HepG2 (cell line): ENCODE data around the gene TSTD1. TPM values are rescaled to one million over a fixed set of nuclear protein-coding genes. Genes with fewer than 3 reads are reported as not detected.
A peak's percentile ranks its signal among the peaks of the same experiment; 100 is the strongest.

ENCODE experiments used
- ATAC-seq: fragments of 200-7000 bp; cut with Tn5 transposase; 3 replicates; pipeline ENCODE4 v1.9.1; 2020; ENCODE audit warnings: mild to moderate bottlenecking, moderate library complexity
- BruUV-seq: library from RNA; stranded (reverse); fragments of 400-500 nt; replicated peaks from 2 replicates; lab custom pipeline; 2021; lab: Mats Ljungman, UMichigan
- CTCF ChIA-PET: fragments of 300-600 bp; formaldehyde crosslinking; extraction: SDS; loops from one replicate; lab custom pipeline; 2021; ENCODE audit warnings: low total read pairs, inconsistent platforms, low intra/inter-chr PET ratio; lab: Yijun Ruan, JAX
- POLR2A ChIA-PET: fragments of 350-600 bp; sonication (Branson Sonifier 250); formaldehyde crosslinking; loops from one replicate; lab custom pipeline; 2020; ENCODE audit warnings: antibody characterized with exemption, inconsistent platforms; lab: Yijun Ruan, JAX
- DNase-seq: peaks from one replicate; pipeline ENCODE4 v3.0.0-alpha.2; 2015; ENCODE audit warnings: low spot score
- FAIRE-seq: peaks from 3 replicates; lab custom pipeline; 2011; peaks lifted over from hg19 to GRCh38; lab: Jason Lieb, UNC
- H2AFZ ChIP-seq: one replicate; pipeline ENCODE4 v1.6.1; 2011; ENCODE audit warnings: low read length, inconsistent platforms
- H3K27ac ChIP-seq: fragments of 300-600 bp; 3 replicates; pipeline ENCODE4 v1.8.0; 2011; ENCODE audit warnings: mixed run types, mild to moderate bottlenecking, mixed read lengths, low read length, inconsistent platforms; ENCODE audit not compliant: insufficient read depth; ENCODE audit errors: extremely low read length
- H3K27me3 ChIP-seq, 2 experiments: fragments of 200-600 bp in 1 of 2; 2 replicates in 1 of 2; 3 replicates in 1 of 2; pipeline versions ENCODE4 v1.6.0 to v1.8.0; 2011; ENCODE audit warnings: low read length in 2 of 2, mild to moderate bottlenecking in 2 of 2, moderate library complexity in 2 of 2, inconsistent platforms in 1 of 2; ENCODE audit not compliant: insufficient read depth in 2 of 2, control insufficient read depth in 1 of 2
- H3K36me3 ChIP-seq, 2 experiments: fragments of 200-600 bp in 1 of 2; replicated peaks in 1 of 2; 2 replicates in 1 of 2; 3 replicates in 1 of 2; pipeline versions ENCODE4 v1.5.1 to v1.8.0; 2011; ENCODE audit warnings: low read length in 2 of 2, inconsistent platforms in 1 of 2; ENCODE audit not compliant: insufficient read depth in 2 of 2, control insufficient read depth in 1 of 2
- H3K4me1 ChIP-seq: 2 replicates; pipeline ENCODE4 v1.5.1; 2012; ENCODE audit warnings: low read length, inconsistent platforms; ENCODE audit not compliant: insufficient read depth
- H3K4me2 ChIP-seq: 2 replicates; pipeline ENCODE4 v1.6.0; 2011; ENCODE audit warnings: low read depth, low read length, inconsistent platforms
- H3K4me3 ChIP-seq, 3 experiments: fragments of 200-600 bp in 1 of 3; sonication (generic), shearing (Covaris generic) in 1 of 3; replicated peaks in 1 of 3; 2 replicates each; pipeline ENCODE4 v1.5.1; 2011 to 2016; ENCODE audit warnings: low read length in 3 of 3, inconsistent platforms in 2 of 3, low read depth in 2 of 3, mild to moderate bottlenecking in 2 of 3, control low read depth in 1 of 3, mixed read lengths in 1 of 3; ENCODE audit not compliant: insufficient read depth in 1 of 3
- H3K79me2 ChIP-seq: one replicate; pipeline ENCODE4 v1.6.1; 2011; ENCODE audit warnings: low read length, inconsistent platforms; ENCODE audit not compliant: insufficient read depth
- H3K9ac ChIP-seq: 2 replicates; pipeline ENCODE4 v1.6.0; 2011; ENCODE audit warnings: mild to moderate bottlenecking, low read depth, low read length, inconsistent platforms; ENCODE audit not compliant: insufficient read depth
- H3K9me3 ChIP-seq: 2 replicates; pipeline ENCODE4 v1.5.1; 2012; ENCODE audit warnings: mild to moderate bottlenecking, low read length
- H4K20me1 ChIP-seq: 2 replicates; pipeline ENCODE4 v1.6.0; 2011; ENCODE audit warnings: inconsistent platforms, mild to moderate bottlenecking, low read length, moderate library complexity; ENCODE audit not compliant: insufficient read depth
- CBX2 ChIP-seq, 2 experiments: fragments of 200-600 bp in 1 of 2; sonication (generic); formaldehyde crosslinking in 1 of 2; IDR thresholded peaks; 2 replicates each; pipeline versions ENCODE4 v1.7.0 to v1.8.1; 2018 to 2022; ENCODE audit warnings: low read depth in 2 of 2, low read length in 1 of 2, mild to moderate bottlenecking in 1 of 2, missing genetic modification reagents in 1 of 2
- FOXK1 ChIP-seq: sonication (generic); formaldehyde crosslinking; IDR thresholded peaks from 2 replicates; pipeline ENCODE4 v1.4.0; 2020; ENCODE audit warnings: low read depth, missing genetic modification reagents, borderline replicate concordance
- MIER3 ChIP-seq: IDR thresholded peaks from 2 replicates; pipeline ENCODE4 v1.6.1; 2016; ENCODE audit warnings: missing compliant biosample characterization, borderline replicate concordance
- NR2F6 ChIP-seq, 2 experiments: IDR thresholded peaks; 2 replicates each; pipeline ENCODE4 v1.6.1; 2016; ENCODE audit warnings: antibody characterized with exemption in 1 of 2, mild to moderate bottlenecking in 1 of 2
- RARA ChIP-seq: IDR thresholded peaks from 2 replicates; pipeline ENCODE4 v1.6.1; 2016; ENCODE audit warnings: missing genetic modification reagents, missing compliant biosample characterization
- RXRA ChIP-seq: sonication (generic); formaldehyde crosslinking; IDR thresholded peaks from 2 replicates; pipeline ENCODE4 v1.5.1; 2020; ENCODE audit warnings: missing genetic modification reagents
- TEAD2 ChIP-seq: sonication (generic); formaldehyde crosslinking; IDR thresholded peaks from 2 replicates; pipeline ENCODE4 v1.9.0; 2021; ENCODE audit warnings: missing genetic modification reagents
- ZNF281 ChIP-seq: sonication (generic); formaldehyde crosslinking; IDR thresholded peaks from 2 replicates; pipeline ENCODE4 v1.4.0; 2020; ENCODE audit warnings: missing genetic modification reagents, borderline replicate concordance
- WGBS: methylation state at CpG from one replicate; pipeline ENCODE4 v1.1.6; 2017; ENCODE audit warnings: low lambda C conversion rate; 5-methylcytosine and 5-hydroxymethylcytosine counted together
- in situ Hi-C: cut with HindIII; loops from 2 replicates; pipeline ENCODE4 v1.10.0; 2017; ENCODE audit warnings: low pct_unique_long_range_greater_than_20kb; ENCODE audit not compliant: extremely low pct_ligation_motif_present
- intact Hi-C: fragments of 100-400 bp; cut with micrococcal nuclease; formaldehyde crosslinking; loops from one replicate; pipeline ENCODE4 v1.10.0; 2022; ENCODE audit not compliant: unreplicated experiment
- polyA plus RNA-seq, 8 experiments: library from polyadenylated mRNA; depleted of rRNA in 3 of 8; stranded (reverse) in 7 of 8; unstranded in 1 of 8; fragments of >200 nt; fragmentation: Illumina TruSeq in 4 of 8; extraction: Trizol in 4 of 8; gene quantifications; 2 replicates each; pipeline versions ENCODE4 v1.2.1 to v1.2.3, GENCODE V29; 2011 to 2016; ENCODE audit warnings: low read depth in 4 of 8, missing spikeins in 1 of 8, mixed read lengths in 1 of 8; ENCODE audit not compliant: insufficient read depth in 1 of 8
- total RNA-seq, 5 experiments: library from RNA; depleted of rRNA; stranded (reverse); fragments of >200 nt; fragmentation: Illumina TruSeq; extraction: Trizol; gene quantifications; 2 replicates each; pipeline ENCODE4 v1.2.3, GENCODE V29; 2016; ENCODE audit warnings: low read depth in 1 of 5
- TF ChIP-seq, protein P1 (sequence below): sonication (generic); formaldehyde crosslinking; IDR thresholded peaks from 2 replicates; pipeline ENCODE4 v1.5.0; 2020; ENCODE audit warnings: mild to moderate bottlenecking, missing genetic modification reagents, moderate library complexity
- TF ChIP-seq, protein P2 (sequence below): sonication (generic); IDR thresholded peaks from 2 replicates; pipeline ENCODE4 v1.6.1; 2016; ENCODE audit warnings: low read depth, borderline replicate concordance

TSTD1 gene
- total and polyA plus RNA-seq, 2 of the 13 experiments (the other 11 are each of a cell fraction or from before 2014, with no cell fraction given): 0.15 to 0.31 TPM

GRCh38 chr1:161079436-161080110 lies 40.8 kb upstream of the TSTD1 start:
- no peaks in the 10 kb centered on the region; a peak in 1 of 5 replicates for H3K27me3 ChIP-seq
- no peak overlapping the region for H2AFZ ChIP-seq
- H4K20me1 ChIP-seq: no peaks in the 10 kb centered on the region
- no peaks in the 10 kb centered on the region for H3K36me3 ChIP-seq
- ChIA-PET POLR2A (interaction anchor here (0.5 kb wide), 1 partner anchor 58 kb away, joined by 4 read pairs; the partner anchor contains the start of gene F11R), CTCF (no interaction called here)
- no peak for TF ChIP-seq CBX2 (IDR thresholded peaks at IDR 0.05; ENCODE audit: low read depth, low read length)
- TF ChIP-seq CBX2 (CRISPR knock-in tag; IDR thresholded peaks at IDR 0.05; ENCODE audit: low read depth): no peak
- TF ChIP-seq, protein P1, sequence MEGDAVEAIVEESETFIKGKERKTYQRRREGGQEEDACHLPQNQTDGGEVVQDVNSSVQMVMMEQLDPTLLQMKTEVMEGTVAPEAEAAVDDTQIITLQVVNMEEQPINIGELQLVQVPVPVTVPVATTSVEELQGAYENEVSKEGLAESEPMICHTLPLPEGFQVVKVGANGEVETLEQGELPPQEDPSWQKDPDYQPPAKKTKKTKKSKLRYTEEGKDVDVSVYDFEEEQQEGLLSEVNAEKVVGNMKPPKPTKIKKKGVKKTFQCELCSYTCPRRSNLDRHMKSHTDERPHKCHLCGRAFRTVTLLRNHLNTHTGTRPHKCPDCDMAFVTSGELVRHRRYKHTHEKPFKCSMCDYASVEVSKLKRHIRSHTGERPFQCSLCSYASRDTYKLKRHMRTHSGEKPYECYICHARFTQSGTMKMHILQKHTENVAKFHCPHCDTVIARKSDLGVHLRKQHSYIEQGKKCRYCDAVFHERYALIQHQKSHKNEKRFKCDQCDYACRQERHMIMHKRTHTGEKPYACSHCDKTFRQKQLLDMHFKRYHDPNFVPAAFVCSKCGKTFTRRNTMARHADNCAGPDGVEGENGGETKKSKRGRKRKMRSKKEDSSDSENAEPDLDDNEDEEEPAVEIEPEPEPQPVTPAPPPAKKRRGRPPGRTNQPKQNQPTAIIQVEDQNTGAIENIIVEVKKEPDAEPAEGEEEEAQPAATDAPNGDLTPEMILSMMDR: 0 out of 2 replicates have a peak, but pooled peaks have one; percentile 14
- TF ChIP-seq TEAD2 (CRISPR knock-in tag): no peak
- TF ChIP-seq FOXK1 (CRISPR knock-in tag): no peak
- no peak overlapping the region for H3K27ac ChIP-seq
- in situ Hi-C loops: no loop called here
- no peak overlapping the region for H3K4me3 ChIP-seq
- no peak overlapping the region for H3K4me2 ChIP-seq
- H3K9ac ChIP-seq: no peak overlapping the region
- no TSS peak for BruUV-seq
- peaks cover 31% of the 10 kb centered on the region for H3K4me1 ChIP-seq
- H3K9me3 ChIP-seq: no peaks in the 10 kb centered on the region
- intact Hi-C loops: no loop called here
- no peak for FAIRE-seq
- 79% methylated on average over 30 of the region's 41 CpGs for WGBS
- ATAC-seq: no peak
- H3K79me2 ChIP-seq: no peaks in the 10 kb centered on the region
- no peak for DNase-seq

- Histone ChIP-seq H3K4me2 (peak overlapping the region; percentile 50), H3K27me3 (no peaks in the 10 kb centered on the region; a peak in 1 of 5 replicates), H4K20me1 (no peaks in the 10 kb centered on the region), H3K79me2 (no peaks in the 10 kb centered on the region), H2AFZ (no peak overlapping the region), H3K36me3 (no peaks in the 10 kb centered on the region), H3K4me3 (no peak overlapping the region; a peak in 1 of 6 replicates), H3K4me1 (peaks cover 34% of the 10 kb centered on the region), H3K27ac (no peak overlapping the region), H3K9ac (no peak overlapping the region), H3K9me3 (no peaks in the 10 kb centered on the region)
- ATAC-seq (no peak), DNase-seq (no peak), FAIRE-seq (no peak)
- CTCF ChIA-PET: no interaction called here
- no TSS peak for BruUV-seq
- POLR2A ChIA-PET: no interaction called here
- in situ Hi-C loops: no loop called here
- 8% methylated on average over 2 of the region's 9 CpGs for WGBS
- intact Hi-C loops: no loop called here
- TF ChIP-seq ZNF281 (CRISPR knock-in tag): peak; percentile 41; the same call in 1 of the 2 replicates
- 0 out of 2 replicates have a peak, but pooled peaks have one; percentile 32 for TF ChIP-seq RARA (CRISPR knock-in tag)
- peak; percentile 65 for TF ChIP-seq RXRA (CRISPR knock-in tag)
- TF ChIP-seq, protein P2, sequence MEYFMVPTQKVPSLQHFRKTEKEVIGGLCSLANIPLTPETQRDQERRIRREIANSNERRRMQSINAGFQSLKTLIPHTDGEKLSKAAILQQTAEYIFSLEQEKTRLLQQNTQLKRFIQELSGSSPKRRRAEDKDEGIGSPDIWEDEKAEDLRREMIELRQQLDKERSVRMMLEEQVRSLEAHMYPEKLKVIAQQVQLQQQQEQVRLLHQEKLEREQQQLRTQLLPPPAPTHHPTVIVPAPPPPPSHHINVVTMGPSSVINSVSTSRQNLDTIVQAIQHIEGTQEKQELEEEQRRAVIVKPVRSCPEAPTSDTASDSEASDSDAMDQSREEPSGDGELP: peak; percentile 11; the same call in 1 of the 2 replicates
- TF ChIP-seq MIER3 (CRISPR knock-in tag): no peak
- no peak; the same call in 1 of the 2 replicates for TF ChIP-seq NR2F6 (IDR thresholded peaks at IDR 0.05)
- peak; percentile 48; the same call in 1 of the 2 replicates for TF ChIP-seq NR2F6 (CRISPR knock-in tag; IDR thresholded peaks at IDR 0.05)
These were observed 38.7 kb upstream of the TSTD1 start for GRCh38 chr1:161077426-161077825.
